ENCODE measurements around the gene MARCHF9.

Gene MARCHF9

GRCh38 chr12:57760347-57760982 is 5.6 kb downstream of the MARCHF9 start:
- Mint-ChIP-seq H3K9me3 (no peaks in the 10 kb centered on the region), H3K27ac (no peak overlapping the region), H3K4me1 (peaks cover 9% of the 10 kb centered on the region), H3K36me3 (ENCODE audit: low read depth) (peaks cover 16% of the 10 kb centered on the region), H3K4me3 (no peak overlapping the region), H3K27me3 (ENCODE audit: low read depth) (peaks cover 86% of the 10 kb centered on the region)
- TF ChIP-seq CTCF (IDR thresholded peaks at IDR 0.05; ENCODE audit: unreplicated experiment in 3 of 3), result no peak

GRCh38 chr12:57761391-57761998 is 6.6 kb downstream of the MARCHF9 start:
- Mint-ChIP-seq H3K4me3 (no peak overlapping the region), H3K9me3 (no peaks in the 10 kb centered on the region), H3K36me3 (ENCODE audit: low read depth) (peaks cover 16% of the 10 kb centered on the region), H3K27ac (no peak overlapping the region), H3K27me3 (ENCODE audit: low read depth) (peaks cover 89% of the 10 kb centered on the region), H3K4me1 (peaks cover 8% of the 10 kb centered on the region)
- no peak for TF ChIP-seq CTCF (IDR thresholded peaks at IDR 0.05; ENCODE audit: unreplicated experiment in 3 of 3)

GRCh38 chr12:57762463-57762862 is 7.6 kb downstream of the MARCHF9 start:
- TF ChIP-seq CTCF (IDR thresholded peaks at IDR 0.05; ENCODE audit: unreplicated experiment in 3 of 3), result no peak

GRCh38 chr12:57763881-57764661 is 9.2 kb downstream of the MARCHF9 start:
- peaks cover 9% of the 10 kb centered on the region for H3K4me1 Mint-ChIP-seq
- no peak overlapping the region for H3K27ac Mint-ChIP-seq
- no peak for TF ChIP-seq CTCF (IDR thresholded peaks at IDR 0.05; ENCODE audit: unreplicated experiment in 3 of 3)
- H3K4me3 Mint-ChIP-seq, result peak overlapping the region; percentile 6 to 16 (median 14)
- H3K36me3 Mint-ChIP-seq (ENCODE audit: low read depth), result peaks cover 17% of the 10 kb centered on the region
- H3K9me3 Mint-ChIP-seq, result no peaks in the 10 kb centered on the region
- peaks cover 97% of the 10 kb centered on the region for H3K27me3 Mint-ChIP-seq (ENCODE audit: low read depth)

More at GRCh38 chr12:57762463-57762862, 7.6 kb downstream of the MARCHF9 start:
- peaks cover 90% of the 10 kb centered on the region for H3K27me3 Mint-ChIP-seq (ENCODE audit: low read depth)
- H3K4me3 Mint-ChIP-seq, result no peak overlapping the region
- H3K9me3 Mint-ChIP-seq, result no peaks in the 10 kb centered on the region
- peaks cover 9% of the 10 kb centered on the region for H3K4me1 Mint-ChIP-seq
- peaks cover 13% of the 10 kb centered on the region for H3K36me3 Mint-ChIP-seq (ENCODE audit: low read depth)
- no peak overlapping the region for H3K27ac Mint-ChIP-seq

GRCh38 chr12:57764662-57765002 is 9.7 kb downstream of the MARCHF9 start:
- Mint-ChIP-seq H3K36me3 (ENCODE audit: low read depth) (peaks cover 15% of the 10 kb centered on the region), H3K27ac (no peak overlapping the region), H3K9me3 (no peaks in the 10 kb centered on the region), H3K27me3 (ENCODE audit: low read depth) (peaks cover 97% of the 10 kb centered on the region), H3K4me1 (peaks cover 9% of the 10 kb centered on the region), H3K4me3 (peak overlapping the region in 1 of 3 experiments; percentile 31)
- TF ChIP-seq CTCF (IDR thresholded peaks at IDR 0.05; ENCODE audit: unreplicated experiment in 3 of 3), result no peak
